IPS-15b (cell line): ENCODE results near the gene PTPRCAP.

Experiments
- H3K27me3 ChIP-seq: one replicate; pipeline ENCODE4 v1.6.1; 2013; ENCODE audit warnings: low read length; ENCODE audit not compliant: control insufficient read depth, insufficient read depth
- H3K36me3 ChIP-seq: one replicate; pipeline ENCODE4 v1.6.1; 2013; ENCODE audit warnings: low read length; ENCODE audit not compliant: control insufficient read depth, insufficient read depth
- H3K4me1 ChIP-seq: one replicate; pipeline ENCODE4 v1.6.1; 2013; ENCODE audit warnings: mild to moderate bottlenecking, low read length; ENCODE audit not compliant: control insufficient read depth, insufficient read depth
- H3K4me3 ChIP-seq: one replicate; pipeline ENCODE4 v1.5.1; 2013; ENCODE audit warnings: low read depth, low read length
- H3K9ac ChIP-seq: one replicate; pipeline ENCODE4 v1.6.1; 2013; ENCODE audit warnings: low read depth, mild to moderate bottlenecking, low read length
- H3K9me3 ChIP-seq: one replicate; pipeline ENCODE4 v1.6.1; 2013; ENCODE audit warnings: mild to moderate bottlenecking, low read length; ENCODE audit not compliant: control insufficient read depth, insufficient read depth

PTPRCAP gene

DNA sequence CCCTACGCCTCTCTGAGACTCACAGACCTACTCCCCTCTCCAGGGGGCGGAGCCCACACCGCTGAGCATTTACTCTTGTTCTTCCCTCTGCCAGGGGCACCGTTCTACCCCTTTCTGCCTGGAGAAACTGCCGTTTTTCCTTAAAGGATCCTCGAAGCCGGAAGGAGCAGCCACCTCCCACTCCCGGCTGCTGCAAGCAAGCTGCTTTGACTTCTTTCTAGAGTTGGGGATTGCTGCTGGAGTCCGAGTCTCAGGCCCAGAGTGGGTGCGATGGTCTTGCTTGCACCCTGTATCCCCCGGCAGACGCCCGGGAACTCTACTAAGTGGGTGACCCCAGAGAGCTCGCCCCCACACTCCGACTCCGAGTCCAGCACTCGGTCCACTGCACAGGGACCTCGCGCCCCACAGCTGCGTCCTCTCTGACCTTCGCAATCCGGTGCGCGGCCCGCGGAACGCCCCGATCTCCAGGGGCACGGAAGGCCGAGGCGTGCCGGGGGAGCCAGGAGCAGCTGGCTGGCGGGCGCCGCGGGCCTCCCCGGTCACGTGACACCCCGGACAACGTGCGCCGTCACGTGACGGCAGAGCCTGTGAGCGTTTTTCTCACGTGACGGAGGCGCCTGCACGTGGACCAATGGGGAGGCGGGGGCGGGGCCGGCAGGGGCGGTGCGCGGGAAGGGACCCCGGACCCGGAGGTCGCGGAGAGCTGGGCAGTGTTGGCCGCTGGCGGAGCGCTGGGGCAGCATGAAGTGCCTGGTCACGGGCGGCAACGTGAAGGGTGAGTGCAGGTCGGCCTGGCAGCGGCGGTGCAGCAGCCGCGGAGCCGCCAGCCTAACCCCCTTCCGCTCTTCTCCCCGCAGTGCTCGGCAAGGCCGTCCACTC lies 45.9 kb downstream of the PTPRCAP start, which contains the start of gene RAD9A:
Gene RAD9A (plus strand): TSS at position 683 of the 879 bp plus-strand sequence. CDS start 59 bp downstream, at position 742.
- Histone ChIP-seq H3K4me1 (peaks cover 6% of the 10 kb centered on the region), H3K4me3 (peak within 1 kb of the TSS; percentile 95), H3K27me3 (no peaks in the 10 kb centered on the region), H3K9me3 (no peaks in the 10 kb centered on the region), H3K9ac (peak within 1 kb of the TSS; percentile 61), H3K36me3 (peaks cover 8% of the 10 kb centered on the region)

DNA sequence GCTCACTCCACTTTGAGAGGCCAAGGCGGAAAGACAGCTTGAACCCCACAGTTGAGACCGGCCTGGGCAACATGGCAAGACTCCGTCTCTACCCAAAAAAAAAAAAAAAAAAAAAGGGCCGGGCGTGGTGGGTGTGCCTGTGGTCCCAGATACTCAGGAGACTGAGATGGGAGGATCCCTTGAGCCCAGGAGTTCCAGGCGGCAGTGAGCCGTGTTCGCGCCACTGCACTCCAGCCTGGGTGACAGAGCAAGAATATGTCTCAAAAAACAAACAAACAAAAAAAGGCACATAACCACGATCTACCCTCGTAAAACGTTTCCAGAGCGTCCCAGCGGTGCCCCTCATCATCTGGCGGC lies 46.6 kb downstream of the PTPRCAP start:
- no peaks in the 10 kb centered on the region for H3K9me3 ChIP-seq
- peaks cover 7% of the 10 kb centered on the region for H3K36me3 ChIP-seq
- peak overlapping the region; percentile 95 for H3K4me3 ChIP-seq
- H3K27me3 ChIP-seq, result no peaks in the 10 kb centered on the region
- peak overlapping the region; percentile 61 for H3K9ac ChIP-seq
- peaks cover 6% of the 10 kb centered on the region for H3K4me1 ChIP-seq

DNA sequence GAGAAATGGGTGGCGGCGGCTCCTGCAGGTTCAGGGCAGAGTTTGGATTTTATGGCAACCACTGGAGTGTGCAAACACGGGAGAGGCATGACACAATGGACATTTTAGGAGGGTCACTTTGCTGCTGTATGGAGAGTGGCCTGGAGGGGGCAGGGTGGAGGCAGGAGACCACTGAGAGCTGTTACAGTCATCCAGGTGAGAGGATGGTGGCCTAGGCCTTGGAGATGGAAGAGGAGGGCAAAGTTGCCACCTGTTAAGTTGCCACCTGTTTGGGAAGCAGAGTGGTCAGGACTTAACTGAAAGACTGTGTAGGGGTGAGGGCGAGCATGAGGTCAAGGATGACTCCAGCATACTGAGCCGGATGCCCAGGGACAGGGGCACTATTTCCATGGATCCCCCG lies 48.0 kb downstream of the PTPRCAP start:
- no peak overlapping the region for H3K9ac ChIP-seq
- H3K27me3 ChIP-seq, result peaks cover 7% of the 10 kb centered on the region

DNA sequence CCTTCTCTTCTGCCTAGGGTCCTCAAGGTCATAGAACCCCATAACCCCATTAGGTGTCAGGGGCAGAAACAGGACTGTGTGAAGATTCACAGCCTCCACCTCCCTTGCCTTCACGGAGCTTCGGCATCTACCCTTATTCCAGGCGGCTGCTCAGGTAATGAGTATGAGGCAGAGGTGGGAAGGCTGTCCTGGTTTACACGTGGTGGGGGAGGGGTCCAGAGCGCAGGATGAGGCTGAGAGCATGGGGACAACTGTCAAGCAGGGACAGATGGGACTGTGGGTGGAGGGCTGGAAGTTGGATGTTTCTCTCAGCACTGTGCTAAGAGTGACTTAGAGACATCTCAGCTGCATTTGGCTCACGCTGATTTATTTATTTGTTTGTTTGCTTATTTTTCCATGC lies 50.0 kb downstream of the PTPRCAP start:
- Histone ChIP-seq H3K36me3 (no peaks in the 10 kb centered on the region), H3K9me3 (no peaks in the 10 kb centered on the region), H3K4me1 (peaks cover 5% of the 10 kb centered on the region), H3K9ac (no peak overlapping the region), H3K27me3 (peaks cover 10% of the 10 kb centered on the region), H3K4me3 (no peak overlapping the region)

More for the DNA sequence above, 48.0 kb downstream of the PTPRCAP start:
- peaks cover 6% of the 10 kb centered on the region for H3K4me1 ChIP-seq
- H3K4me3 ChIP-seq, result no peak overlapping the region
- peaks cover 3% of the 10 kb centered on the region for H3K36me3 ChIP-seq
- no peaks in the 10 kb centered on the region for H3K9me3 ChIP-seq

DNA sequence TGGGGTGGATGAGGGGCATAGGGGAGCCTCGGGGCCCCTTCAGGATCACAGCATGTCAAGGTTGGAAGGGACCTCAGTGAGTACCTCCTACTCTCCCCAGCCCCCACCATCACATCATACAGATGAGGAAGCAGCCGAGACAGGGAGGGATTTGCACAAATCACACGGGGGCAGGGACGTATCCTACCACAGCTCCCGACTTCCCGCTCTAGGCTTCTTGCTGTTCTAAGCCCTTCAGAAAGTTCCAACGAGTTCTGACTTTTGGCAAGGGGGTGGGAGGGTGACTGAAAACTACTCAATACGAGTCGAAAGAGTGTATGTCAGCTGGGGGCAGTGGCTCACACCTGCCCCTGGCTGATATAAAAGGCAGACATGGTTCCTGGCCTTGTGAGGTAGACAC lies 50.4 kb downstream of the PTPRCAP start:
- Histone ChIP-seq H3K27me3 (peaks cover 10% of the 10 kb centered on the region), H3K9ac (no peak overlapping the region), H3K4me3 (no peak overlapping the region), H3K36me3 (no peaks in the 10 kb centered on the region), H3K9me3 (no peaks in the 10 kb centered on the region), H3K4me1 (peaks cover 6% of the 10 kb centered on the region)
